Measurements from ENCODE around the gene KNDC1.

Gene KNDC1

DNA sequence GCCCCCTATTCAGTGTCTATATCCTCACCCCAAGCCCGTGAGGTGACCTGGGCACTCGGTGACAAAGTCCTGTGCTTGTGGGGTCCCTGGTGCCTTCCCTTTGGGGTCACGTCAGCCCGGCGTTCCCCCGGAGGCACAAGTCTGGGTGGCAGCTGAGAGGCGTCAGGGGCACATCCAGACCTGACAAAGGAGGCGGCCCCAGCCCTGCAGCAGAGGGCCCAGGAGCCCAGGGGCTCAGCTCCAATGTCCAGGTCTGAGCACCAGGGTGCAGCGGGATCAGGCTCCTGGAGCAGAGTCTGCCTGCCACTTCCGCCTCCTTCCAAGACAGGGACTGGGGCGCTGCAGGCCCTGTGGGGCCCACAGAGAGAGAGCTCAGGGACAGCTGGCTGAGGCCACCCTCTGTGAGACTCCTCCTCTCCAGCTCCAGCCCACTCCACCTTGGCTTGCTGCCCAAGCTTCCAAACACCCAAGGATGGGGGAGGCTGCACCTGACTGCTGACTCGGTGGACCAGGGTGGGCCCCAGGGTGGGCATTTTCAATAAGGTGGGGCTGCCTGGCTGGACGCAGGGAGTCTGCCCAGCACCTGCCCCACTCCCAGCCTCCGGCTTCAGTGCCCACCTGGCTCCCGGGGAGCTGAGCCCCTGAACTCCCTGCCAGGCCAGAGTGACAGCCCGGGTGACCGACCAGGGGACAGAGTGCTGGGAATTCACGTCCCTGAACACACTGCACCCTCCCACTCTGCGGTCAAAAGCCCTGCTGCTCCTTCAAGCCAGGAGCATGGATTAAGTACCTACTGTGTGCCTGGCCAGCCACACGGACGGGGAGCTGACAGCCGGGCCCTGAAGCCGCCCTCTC lies 1.0 kb upstream of the KNDC1 start:
- H3K4me1 ChIP-seq (ENCODE audit: insufficient read depth, low read length), result peaks cover 12% of the 10 kb centered on the region
- no peak overlapping the region for H3K9ac ChIP-seq (ENCODE audit: low read length)
- H3K27ac ChIP-seq (ENCODE audit: low read depth, low read length), result no peak overlapping the region
- H3K9me3 ChIP-seq (ENCODE audit: low read length), result no peaks in the 10 kb centered on the region
- H3K27me3 ChIP-seq (ENCODE audit: control insufficient read depth in 1 of 2, insufficient read depth in 2 of 2, low read length in 2 of 2), result peaks cover 14 to 47% of the 10 kb centered on the region in 2 donors
- H3K36me3 ChIP-seq (ENCODE audit: insufficient read depth, low read length), result no peaks in the 10 kb centered on the region
- H3K4me3 ChIP-seq (ENCODE audit: low read depth in 1 of 2, low read length in 2 of 2), result no peak overlapping the region

GRCh38 chr10:133159611-133159949 lies 439 bp upstream of the KNDC1 start:
- Histone ChIP-seq H3K9me3 (ENCODE audit: low read length) (no peaks in the 10 kb centered on the region), H3K27me3 (ENCODE audit: control insufficient read depth in 1 of 2, insufficient read depth in 2 of 2, low read length in 2 of 2) (peaks cover 14 to 52% of the 10 kb centered on the region in 2 donors), H3K27ac (ENCODE audit: low read depth, low read length) (no peak overlapping the region), H3K36me3 (ENCODE audit: insufficient read depth, low read length) (no peaks in the 10 kb centered on the region), H3K4me1 (ENCODE audit: insufficient read depth, low read length) (peaks cover 12% of the 10 kb centered on the region), H3K9ac (ENCODE audit: low read length) (no peak overlapping the region), H3K4me3 (ENCODE audit: low read depth in 1 of 2, low read length in 2 of 2) (no peak overlapping the region)

DNA sequence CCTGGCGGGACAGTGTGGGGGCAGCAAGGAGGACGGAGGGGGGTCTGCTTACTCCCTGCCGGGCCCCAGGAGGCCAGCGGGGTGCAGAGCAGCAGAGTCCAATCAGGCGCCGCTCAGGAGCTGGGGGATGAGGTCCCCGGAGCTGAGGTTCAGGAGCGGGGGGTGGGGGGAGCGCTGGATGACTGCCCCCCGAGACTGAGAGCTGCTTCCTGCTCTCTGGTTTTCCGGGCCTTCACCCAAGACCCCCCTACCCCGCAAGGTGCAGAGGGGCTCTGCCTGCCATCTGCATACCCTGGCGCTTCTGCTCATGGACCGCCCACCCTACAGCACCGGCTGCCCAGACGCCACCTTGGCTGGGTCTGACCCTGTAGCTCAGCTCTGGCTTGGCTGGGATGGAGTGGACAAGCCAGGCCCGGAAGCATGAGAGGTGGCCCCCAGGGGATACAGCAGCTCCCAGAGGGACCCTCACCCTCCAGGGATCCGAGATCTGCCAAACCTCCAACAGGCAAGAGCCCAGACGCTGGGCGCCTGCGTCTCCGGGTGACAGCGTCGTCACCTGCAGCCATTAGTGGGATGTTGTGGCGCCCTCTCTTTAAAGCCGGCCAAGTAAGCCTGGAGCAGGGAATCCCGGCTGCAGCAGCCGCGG lies 930 bp downstream of the KNDC1 start:
- Histone ChIP-seq H3K27me3 (ENCODE audit: control insufficient read depth in 1 of 2, insufficient read depth in 2 of 2, low read length in 2 of 2) (peaks cover 14 to 59% of the 10 kb centered on the region in 2 donors), H3K36me3 (ENCODE audit: insufficient read depth, low read length) (no peaks in the 10 kb centered on the region), H3K9ac (ENCODE audit: low read length) (no peak overlapping the region), H3K9me3 (ENCODE audit: low read length) (no peaks in the 10 kb centered on the region), H3K4me3 (ENCODE audit: low read depth in 1 of 2, low read length in 2 of 2) (peak overlapping the region; percentile 32 to 47), H3K27ac (ENCODE audit: low read depth, low read length) (no peak overlapping the region), H3K4me1 (ENCODE audit: insufficient read depth, low read length) (peaks cover 12% of the 10 kb centered on the region)

GRCh38 chr10:133161486-133162109 lies 1.6 kb downstream of the KNDC1 start:
- Histone ChIP-seq H3K9me3 (ENCODE audit: low read length) (no peaks in the 10 kb centered on the region), H3K9ac (ENCODE audit: low read length) (no peak overlapping the region), H3K36me3 (ENCODE audit: insufficient read depth, low read length) (no peaks in the 10 kb centered on the region), H3K27me3 (ENCODE audit: control insufficient read depth in 1 of 2, insufficient read depth in 2 of 2, low read length in 2 of 2) (peaks cover 14 to 59% of the 10 kb centered on the region in 2 donors), H3K27ac (ENCODE audit: low read depth, low read length) (no peak overlapping the region), H3K4me3 (ENCODE audit: low read depth in 1 of 2, low read length in 2 of 2) (no peak overlapping the region), H3K4me1 (ENCODE audit: insufficient read depth, low read length) (peaks cover 12% of the 10 kb centered on the region)

GRCh38 chr10:133162178-133162909 lies 2.3 kb downstream of the KNDC1 start:
- Histone ChIP-seq H3K27ac (ENCODE audit: low read depth, low read length) (no peak overlapping the region), H3K4me3 (ENCODE audit: low read depth in 1 of 2, low read length in 2 of 2) (no peak overlapping the region), H3K9me3 (ENCODE audit: low read length) (no peaks in the 10 kb centered on the region), H3K9ac (ENCODE audit: low read length) (no peak overlapping the region), H3K27me3 (ENCODE audit: control insufficient read depth in 1 of 2, insufficient read depth in 2 of 2, low read length in 2 of 2) (peaks cover 14 to 59% of the 10 kb centered on the region in 2 donors), H3K4me1 (ENCODE audit: insufficient read depth, low read length) (peaks cover 12% of the 10 kb centered on the region), H3K36me3 (ENCODE audit: insufficient read depth, low read length) (no peaks in the 10 kb centered on the region)

DNA sequence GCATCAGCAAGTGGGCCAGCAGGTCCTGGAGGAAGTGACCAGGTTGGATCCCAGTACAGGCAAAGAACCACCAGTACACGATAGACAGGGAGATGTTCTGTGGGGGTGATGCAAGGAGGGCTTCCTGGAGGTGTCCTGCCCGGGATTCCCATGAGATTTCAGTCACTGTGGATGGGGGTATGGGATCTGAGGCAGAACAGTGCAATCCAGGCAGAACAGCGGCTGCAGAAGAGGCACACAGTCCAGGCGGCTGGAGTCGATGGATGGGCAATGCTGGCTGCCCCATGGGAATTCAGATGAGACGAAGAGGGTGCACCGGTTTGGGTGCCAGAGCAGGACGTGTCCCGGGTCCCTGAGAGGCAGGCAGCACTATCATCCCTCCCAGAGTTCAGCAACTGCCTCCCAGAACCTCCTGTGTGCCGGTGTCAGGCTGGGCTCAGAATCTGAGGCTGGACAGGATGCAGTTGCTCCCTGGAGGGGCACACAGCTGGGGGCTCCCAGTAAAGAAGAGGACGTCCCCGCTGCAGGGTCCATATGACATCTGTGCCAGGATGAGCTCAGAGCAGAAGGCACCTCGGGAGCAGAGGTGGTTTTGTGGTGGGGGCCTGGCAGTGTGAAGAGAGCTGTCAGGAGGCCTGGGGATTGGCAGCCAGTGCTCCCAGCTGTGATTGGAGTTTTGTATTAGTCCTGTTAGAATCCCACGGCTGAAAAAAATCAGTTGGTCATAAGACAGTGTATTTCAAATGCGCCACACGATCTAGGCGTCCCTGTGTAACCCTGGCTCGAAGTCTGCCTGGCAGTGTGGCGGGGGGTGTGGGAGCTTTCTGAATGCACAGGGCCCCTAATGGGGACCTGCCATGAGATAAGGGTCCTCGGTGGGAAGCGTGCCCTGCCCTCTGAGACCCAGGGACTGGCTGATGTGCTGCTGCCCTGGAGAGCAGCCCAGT lies 3.2 kb downstream of the KNDC1 start:
- no peak overlapping the region for H3K27ac ChIP-seq (ENCODE audit: low read depth, low read length)
- no peaks in the 10 kb centered on the region for H3K9me3 ChIP-seq (ENCODE audit: low read length)
- no peak overlapping the region for H3K9ac ChIP-seq (ENCODE audit: low read length)
- no peaks in the 10 kb centered on the region for H3K36me3 ChIP-seq (ENCODE audit: insufficient read depth, low read length)
- no peak overlapping the region for H3K4me3 ChIP-seq (ENCODE audit: low read depth in 1 of 2, low read length in 2 of 2)
- H3K27me3 ChIP-seq (ENCODE audit: control insufficient read depth in 1 of 2, insufficient read depth in 2 of 2, low read length in 2 of 2), result peaks cover 14 to 63% of the 10 kb centered on the region in 2 donors
- peaks cover 12% of the 10 kb centered on the region for H3K4me1 ChIP-seq (ENCODE audit: insufficient read depth, low read length)

DNA sequence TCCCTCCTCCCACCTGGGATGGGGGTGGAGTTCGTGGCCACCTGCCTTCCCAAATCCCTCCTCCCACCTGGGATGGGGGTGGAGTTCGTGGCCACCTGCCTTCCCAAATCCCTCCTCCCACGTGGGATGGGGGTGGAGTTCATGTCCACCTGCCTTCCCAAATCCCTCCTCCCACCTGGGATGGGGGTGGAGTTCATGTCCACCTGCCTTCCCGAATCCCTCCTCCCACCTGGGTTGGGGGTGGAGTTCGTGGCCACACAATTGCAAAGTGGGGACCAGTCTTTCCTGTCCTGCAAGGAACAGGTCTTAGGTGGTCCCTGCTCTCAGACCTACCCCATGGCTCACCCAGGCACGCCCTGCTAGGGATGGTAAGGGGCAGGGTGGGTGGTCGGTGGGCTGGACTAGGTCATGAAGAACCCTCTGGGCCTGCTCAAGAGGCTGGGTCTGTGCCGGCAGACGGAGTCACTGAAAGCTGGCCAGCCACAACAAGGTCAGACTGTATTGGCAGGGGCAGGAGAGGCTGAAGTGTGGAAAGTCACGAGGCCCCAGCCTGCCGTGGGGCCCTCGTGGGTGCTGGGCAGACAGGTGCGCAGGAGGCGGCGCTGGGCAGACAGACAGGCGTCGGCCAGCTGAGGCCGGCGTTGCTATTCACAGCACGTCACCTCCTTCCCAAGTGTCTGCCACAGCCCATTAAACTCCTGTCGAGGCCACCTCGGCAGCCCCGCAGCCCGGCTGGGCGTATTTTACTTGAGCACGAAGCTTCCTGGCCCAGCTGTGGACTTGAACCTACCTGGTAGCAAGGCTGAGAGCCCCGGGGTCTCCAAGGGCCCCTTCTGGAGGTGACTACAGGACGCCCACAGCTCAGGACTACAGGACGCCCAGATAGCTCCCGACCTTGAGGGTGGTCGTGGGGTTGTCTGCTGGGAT lies 4.1 kb downstream of the KNDC1 start:
- Histone ChIP-seq H3K27ac (ENCODE audit: low read depth, low read length) (no peak overlapping the region), H3K27me3 (ENCODE audit: control insufficient read depth in 1 of 2, insufficient read depth in 2 of 2, low read length in 2 of 2) (peaks cover 14 to 57% of the 10 kb centered on the region in 2 donors), H3K36me3 (ENCODE audit: insufficient read depth, low read length) (no peaks in the 10 kb centered on the region), H3K4me3 (ENCODE audit: low read depth in 1 of 2, low read length in 2 of 2) (no peak overlapping the region), H3K9ac (ENCODE audit: low read length) (no peak overlapping the region), H3K9me3 (ENCODE audit: low read length) (no peaks in the 10 kb centered on the region), H3K4me1 (ENCODE audit: insufficient read depth, low read length) (peaks cover 12% of the 10 kb centered on the region)

DNA sequence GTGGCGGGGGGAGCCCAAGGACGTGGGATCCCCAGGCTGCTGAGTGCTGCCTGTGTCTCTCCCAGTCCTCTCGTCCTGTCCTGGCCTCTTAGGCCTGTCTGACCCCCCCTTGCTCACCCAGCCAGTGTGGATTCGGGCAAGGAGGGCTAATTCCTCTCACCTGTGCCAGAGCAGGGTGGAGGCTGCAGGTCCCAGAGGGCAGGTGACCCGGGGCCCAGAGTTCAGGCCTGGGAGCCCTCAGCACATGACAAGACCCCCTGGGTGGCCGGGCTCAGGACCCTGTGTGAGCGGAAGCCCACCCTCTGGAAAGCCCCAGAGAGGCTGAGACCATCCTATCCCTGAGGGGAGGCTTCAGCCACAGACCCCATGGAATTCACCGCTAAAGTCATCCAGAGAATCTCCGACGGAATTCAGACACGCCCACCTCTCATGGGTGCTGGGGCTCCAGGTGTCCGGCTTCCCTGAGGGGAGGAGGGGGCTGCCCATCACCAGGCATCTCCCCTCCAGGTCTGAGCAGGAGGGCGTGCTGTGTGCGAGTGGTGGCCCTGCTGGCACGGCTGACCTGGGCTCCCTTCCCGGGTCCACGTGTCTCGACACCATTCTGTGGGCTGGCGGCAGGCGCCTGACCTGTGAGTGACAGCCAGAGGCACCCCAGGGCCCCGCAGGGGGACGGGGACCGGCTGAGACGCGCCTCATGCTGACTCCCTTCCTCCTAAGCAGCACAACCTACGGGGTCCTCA lies 5.0 kb downstream of the KNDC1 start:
- H3K27ac ChIP-seq (ENCODE audit: low read depth, low read length), result no peak overlapping the region
- no peak overlapping the region for H3K9ac ChIP-seq (ENCODE audit: low read length)
- H3K36me3 ChIP-seq (ENCODE audit: insufficient read depth, low read length), result no peaks in the 10 kb centered on the region
- H3K27me3 ChIP-seq (ENCODE audit: control insufficient read depth in 1 of 2, insufficient read depth in 2 of 2, low read length in 2 of 2), result peaks cover 14 to 52% of the 10 kb centered on the region in 2 donors
- peaks cover 12% of the 10 kb centered on the region for H3K4me1 ChIP-seq (ENCODE audit: insufficient read depth, low read length)
- no peaks in the 10 kb centered on the region for H3K9me3 ChIP-seq (ENCODE audit: low read length)
- no peak overlapping the region for H3K4me3 ChIP-seq (ENCODE audit: low read depth in 1 of 2, low read length in 2 of 2)

DNA sequence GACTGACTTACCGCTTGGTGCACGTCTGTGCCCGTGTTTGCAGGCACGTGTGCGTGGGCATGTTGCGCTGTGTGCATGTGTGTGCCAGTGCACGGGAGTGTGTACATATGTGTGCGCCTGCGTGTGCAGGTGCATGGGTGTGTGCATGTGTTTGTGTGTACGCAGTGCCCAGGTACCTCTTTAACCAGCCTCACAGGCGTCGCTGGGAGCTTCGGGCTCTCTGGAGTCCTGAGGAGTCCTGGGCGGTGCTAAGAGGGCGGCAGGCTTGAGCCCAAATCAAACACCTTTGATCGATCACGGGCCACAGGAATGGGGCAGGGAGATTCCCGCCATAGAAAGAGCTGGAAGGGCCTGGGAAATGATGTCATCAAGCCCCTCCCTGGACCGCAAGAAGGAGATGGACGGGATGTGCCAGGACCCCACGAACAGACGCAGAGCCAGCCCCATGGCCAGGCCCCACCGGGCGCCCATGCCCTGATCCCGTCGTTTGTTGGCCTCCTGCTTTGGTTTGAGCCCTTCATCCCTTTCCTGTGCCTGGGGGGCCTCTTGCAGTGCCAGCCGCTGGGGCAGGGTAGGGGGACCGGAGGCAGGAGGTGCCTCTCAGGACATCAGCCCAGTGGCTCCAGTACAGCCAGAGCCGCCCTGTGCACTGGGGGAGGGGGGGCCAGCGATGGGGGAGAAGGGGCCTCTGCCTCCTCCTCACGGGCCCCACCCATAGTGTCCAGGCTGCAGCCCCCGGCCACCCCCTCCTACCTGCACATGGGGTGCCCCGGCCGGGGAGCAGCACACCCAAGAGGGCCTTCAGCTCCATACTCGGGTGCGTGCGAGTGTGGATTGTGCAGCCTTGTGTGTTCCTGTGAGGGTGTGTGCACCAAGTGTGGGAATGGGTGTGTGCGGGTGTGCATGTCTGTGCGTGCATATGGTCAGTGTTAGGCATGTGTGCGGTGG lies 5.8 kb downstream of the KNDC1 start:
- H3K27me3 ChIP-seq (ENCODE audit: control insufficient read depth in 1 of 2, insufficient read depth in 2 of 2, low read length in 2 of 2), result peaks cover 14 to 47% of the 10 kb centered on the region in 2 donors
- H3K4me1 ChIP-seq (ENCODE audit: insufficient read depth, low read length), result peaks cover 8% of the 10 kb centered on the region
- H3K9ac ChIP-seq (ENCODE audit: low read length), result no peak overlapping the region
- H3K9me3 ChIP-seq (ENCODE audit: low read length), result no peaks in the 10 kb centered on the region
- H3K36me3 ChIP-seq (ENCODE audit: insufficient read depth, low read length), result no peaks in the 10 kb centered on the region
- H3K4me3 ChIP-seq (ENCODE audit: low read depth in 1 of 2, low read length in 2 of 2), result no peak overlapping the region
- H3K27ac ChIP-seq (ENCODE audit: low read depth, low read length), result no peak overlapping the region

Data from muscle layer of colon (tissue), 2 donors.